ENCODE measurements around the gene NELL1. TPM values are rescaled to one million over a fixed set of nuclear protein-coding genes. Genes with fewer than 3 reads are reported as not detected.

NELL1 gene
- total and polyA plus RNA-seq, 2 donors (not counting 3 experiments of a cell fraction or from before 2014, with no cell fraction given): not detected

DNA sequence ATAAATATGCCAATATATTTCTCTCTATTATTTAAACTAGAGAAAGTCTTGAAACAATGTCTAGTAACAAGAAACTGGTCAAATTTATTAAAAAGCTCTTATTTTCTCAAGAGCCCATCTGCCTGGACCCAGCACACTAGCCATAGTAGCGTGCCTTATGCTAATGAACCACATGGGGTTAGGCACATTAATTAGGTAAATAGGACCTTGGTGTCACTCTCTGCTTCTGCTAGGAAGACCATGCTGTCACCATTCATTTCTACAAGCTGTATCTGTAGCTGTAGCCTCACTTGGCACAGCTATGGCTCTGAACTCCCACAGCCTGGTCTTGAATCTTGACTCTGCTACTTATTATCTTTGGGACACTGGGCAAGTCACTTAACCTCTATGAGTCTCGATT, 390.5 kb downstream of the NELL1 start:
- H3K27me3 ChIP-seq (ENCODE audit: control insufficient read depth in 2 of 2, insufficient read depth in 2 of 2, low read length in 2 of 2): no peaks in the 10 kb centered on the region
- no peaks in the 10 kb centered on the region for H3K9me1 ChIP-seq (replicated peaks; ENCODE audit: control insufficient read depth, extremely low read depth, insufficient read depth, low read length)
- dilution Hi-C loops (cut with MboI; ENCODE audit: extremely low pct_ligation_motif_present, low sequenced_read_pairs): no loop called here
- TF ChIP-seq POLR2A (IDR thresholded peaks at IDR 0.05; ENCODE audit: low read depth, low read length) (no peak), POLR2AphosphoS5 (IDR thresholded peaks at IDR 0.05; ENCODE audit: insufficient read depth, low read depth, low read length) (no peak), EZH2 (IDR thresholded peaks at IDR 0.05; ENCODE audit: borderline replicate concordance, low read depth, low read length, severe bottlenecking) (no peak), GATA2 (IDR thresholded peaks at IDR 0.05; ENCODE audit: insufficient read depth, insufficient read length, low read depth, low read length) (no peak), FOS (IDR thresholded peaks at IDR 0.05; ENCODE audit: borderline replicate concordance, insufficient read depth, low read length) (no peak), JUN (IDR thresholded peaks at IDR 0.05; ENCODE audit: borderline replicate concordance, insufficient read depth, insufficient read length, low read depth) (no peak)
- TF ChIP-seq, protein P1, sequence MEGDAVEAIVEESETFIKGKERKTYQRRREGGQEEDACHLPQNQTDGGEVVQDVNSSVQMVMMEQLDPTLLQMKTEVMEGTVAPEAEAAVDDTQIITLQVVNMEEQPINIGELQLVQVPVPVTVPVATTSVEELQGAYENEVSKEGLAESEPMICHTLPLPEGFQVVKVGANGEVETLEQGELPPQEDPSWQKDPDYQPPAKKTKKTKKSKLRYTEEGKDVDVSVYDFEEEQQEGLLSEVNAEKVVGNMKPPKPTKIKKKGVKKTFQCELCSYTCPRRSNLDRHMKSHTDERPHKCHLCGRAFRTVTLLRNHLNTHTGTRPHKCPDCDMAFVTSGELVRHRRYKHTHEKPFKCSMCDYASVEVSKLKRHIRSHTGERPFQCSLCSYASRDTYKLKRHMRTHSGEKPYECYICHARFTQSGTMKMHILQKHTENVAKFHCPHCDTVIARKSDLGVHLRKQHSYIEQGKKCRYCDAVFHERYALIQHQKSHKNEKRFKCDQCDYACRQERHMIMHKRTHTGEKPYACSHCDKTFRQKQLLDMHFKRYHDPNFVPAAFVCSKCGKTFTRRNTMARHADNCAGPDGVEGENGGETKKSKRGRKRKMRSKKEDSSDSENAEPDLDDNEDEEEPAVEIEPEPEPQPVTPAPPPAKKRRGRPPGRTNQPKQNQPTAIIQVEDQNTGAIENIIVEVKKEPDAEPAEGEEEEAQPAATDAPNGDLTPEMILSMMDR (IDR thresholded peaks at IDR 0.05; ENCODE audit: extremely low read depth in 1 of 2, insufficient read depth in 1 of 2, low read depth in 1 of 2, low read length in 2 of 2): no peak
- TF ChIP-seq, protein P2, sequence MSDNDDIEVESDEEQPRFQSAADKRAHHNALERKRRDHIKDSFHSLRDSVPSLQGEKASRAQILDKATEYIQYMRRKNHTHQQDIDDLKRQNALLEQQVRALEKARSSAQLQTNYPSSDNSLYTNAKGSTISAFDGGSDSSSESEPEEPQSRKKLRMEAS (IDR thresholded peaks at IDR 0.05; ENCODE audit: insufficient read depth, insufficient read length): no peak
- POLR2A ChIA-PET: no interaction called here
- no peaks in the 10 kb centered on the region for H4K20me1 ChIP-seq (replicated peaks; ENCODE audit: control insufficient read depth, extremely low read depth, insufficient read depth, low read length)
- CTCF ChIA-PET: no interaction called here
- H3K4me3 ChIP-seq (replicated peaks in 1 of 3; ENCODE audit: insufficient read depth in 1 of 3, low read depth in 1 of 3, low read length in 3 of 3): no peak overlapping the region
- peaks cover 2% of the 10 kb centered on the region for H3K9me3 ChIP-seq (replicated peaks; ENCODE audit: control insufficient read depth, insufficient read depth, low read length)
- H2AFZ ChIP-seq (ENCODE audit: low read depth, low read length): no peak overlapping the region
- no peak overlapping the region for H3K27ac ChIP-seq (ENCODE audit: insufficient read depth, low read depth, low read length)
- no peaks in the 10 kb centered on the region for H3K36me3 ChIP-seq (ENCODE audit: control insufficient read depth in 2 of 2, extremely low read depth in 1 of 2, insufficient read depth in 2 of 2, low read length in 2 of 2)
- intact Hi-C loops (cut with micrococcal nuclease): no loop called here
- FAIRE-seq: no peak
- H3K4me1 ChIP-seq (ENCODE audit: control insufficient read depth, extremely low read depth, insufficient read depth, low read length): no peaks in the 10 kb centered on the region
- H3K79me2 ChIP-seq (ENCODE audit: control insufficient read depth, insufficient read depth, low read length): no peaks in the 10 kb centered on the region
- no peak overlapping the region for H3K9ac ChIP-seq (replicated peaks; ENCODE audit: extremely low read depth, insufficient read depth, low read length)
- BruUV-seq (replicated peaks): no TSS peak
- DNase-seq (ENCODE audit: low read depth, low spot score): no peak
- H3K4me2 ChIP-seq (ENCODE audit: insufficient read depth, low read length): no peak overlapping the region

Measured in endothelial cell of umbilical vein (primary cell).